ENCODE data around the gene FAM184B.

- TF ChIP-seq TAF1 (IDR thresholded peaks at IDR 0.05; ENCODE audit: low read depth) (no peak), POLR2AphosphoS5 (IDR thresholded peaks at IDR 0.05) (no peak)
Observed at GRCh38 chr4:17633600-17633999, 147.8 kb downstream of the FAM184B start.

Measured in neural cell (in vitro differentiated cells).